DMS79 (cell line): Measurements from ENCODE around the gene RABGAP1L.

Experiments used
- DNase-seq: peaks from one replicate; lab custom pipeline; 2025; lab: John Stamatoyannopoulos, UW

The RABGAP1L gene

DNA sequence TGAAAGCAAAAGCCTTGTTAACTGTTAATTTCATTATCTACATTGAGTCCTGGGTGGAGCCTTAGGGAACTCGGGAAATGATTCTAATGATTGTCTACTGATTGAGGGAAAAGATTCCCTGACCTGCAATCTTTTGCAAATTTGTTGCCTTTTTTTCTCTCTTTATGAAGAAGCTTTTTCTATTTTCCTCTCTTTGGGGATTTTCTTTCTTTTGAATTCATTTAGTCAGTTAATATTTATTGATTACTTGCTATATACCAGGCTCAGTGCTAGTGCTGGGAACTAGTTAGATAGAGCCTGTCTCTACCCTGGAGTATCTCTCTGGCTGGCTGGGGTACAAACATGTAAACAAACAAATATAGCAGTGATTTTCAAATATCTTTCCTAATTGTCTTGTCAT, 769.2 kb downstream of the RABGAP1L start:
- DNase-seq: no peak

DNA sequence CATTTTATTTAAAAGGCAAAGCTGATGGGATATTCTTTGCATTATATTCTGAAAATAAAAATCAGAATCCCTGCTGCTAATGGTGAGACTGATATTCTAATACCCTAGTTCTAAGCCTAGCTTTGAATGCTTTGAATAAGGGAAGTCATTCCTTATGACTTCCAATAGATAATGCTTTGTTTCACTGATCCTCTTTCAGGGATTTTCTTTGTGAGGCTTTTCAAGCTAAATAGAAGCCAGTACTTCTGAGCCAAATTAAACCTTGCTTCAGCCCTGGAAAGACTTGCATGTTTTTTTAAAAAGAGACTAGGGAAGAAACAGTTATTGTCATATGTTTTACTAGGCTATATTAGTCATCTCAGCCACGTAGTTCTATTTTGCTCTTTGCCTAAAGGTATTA, 771.9 kb downstream of the RABGAP1L start:
- no peak for DNase-seq

DNA sequence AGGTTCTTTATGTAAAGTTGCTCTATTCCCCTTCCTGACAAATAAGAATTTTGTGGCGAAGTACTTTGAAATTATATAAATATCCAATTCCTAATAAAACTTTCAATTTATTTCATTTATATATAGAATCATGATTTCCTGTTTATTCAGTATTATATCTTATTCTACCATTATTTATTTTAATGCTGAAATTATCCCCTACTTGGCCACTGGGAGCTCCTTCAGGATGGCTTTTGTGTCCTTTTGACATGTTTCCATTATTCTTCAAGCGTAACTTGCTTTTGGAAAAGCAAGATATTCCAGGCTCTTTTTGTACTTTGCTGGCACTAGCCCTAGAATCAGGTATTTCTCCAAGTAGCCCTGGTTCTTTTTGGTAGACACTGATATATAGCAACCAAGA, 773.3 kb downstream of the RABGAP1L start:
- no peak for DNase-seq

DNA sequence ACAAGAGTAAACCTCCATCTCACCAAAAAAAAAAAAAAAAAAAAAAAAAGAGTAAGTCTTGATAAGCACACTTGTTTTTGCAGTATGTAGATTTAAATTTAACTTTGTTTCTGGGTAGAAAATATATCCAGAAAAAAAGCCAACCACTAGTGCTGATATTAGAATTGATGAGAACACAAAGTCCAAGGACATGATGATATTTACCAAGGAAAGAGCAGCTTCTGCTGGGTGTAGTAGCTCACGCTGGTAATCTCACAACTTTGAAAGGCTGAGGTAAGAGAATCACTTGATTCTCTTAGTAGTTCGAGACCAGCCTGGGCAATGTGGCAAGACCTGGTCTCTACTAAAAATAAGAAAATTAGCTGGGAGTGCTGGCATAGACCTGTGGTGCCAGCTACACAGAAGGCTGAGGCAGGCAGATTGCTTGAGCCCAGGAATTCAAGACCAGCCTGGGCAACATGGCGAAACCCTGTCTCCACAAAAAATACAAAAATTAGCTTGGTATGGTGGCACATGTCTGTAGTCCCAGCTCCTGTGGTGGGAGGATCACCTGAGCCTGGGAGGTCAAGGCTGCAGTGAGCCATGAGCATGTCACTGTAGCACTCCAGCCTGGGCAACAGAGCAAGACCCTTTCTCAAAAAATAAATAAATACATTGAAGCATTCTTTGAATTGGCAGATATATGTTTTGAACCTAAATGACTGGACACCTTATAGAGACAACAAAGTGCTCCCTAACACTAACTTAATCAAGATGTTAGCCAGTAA, 776.8 kb downstream of the RABGAP1L start:
- DNase-seq: no peak

DNA sequence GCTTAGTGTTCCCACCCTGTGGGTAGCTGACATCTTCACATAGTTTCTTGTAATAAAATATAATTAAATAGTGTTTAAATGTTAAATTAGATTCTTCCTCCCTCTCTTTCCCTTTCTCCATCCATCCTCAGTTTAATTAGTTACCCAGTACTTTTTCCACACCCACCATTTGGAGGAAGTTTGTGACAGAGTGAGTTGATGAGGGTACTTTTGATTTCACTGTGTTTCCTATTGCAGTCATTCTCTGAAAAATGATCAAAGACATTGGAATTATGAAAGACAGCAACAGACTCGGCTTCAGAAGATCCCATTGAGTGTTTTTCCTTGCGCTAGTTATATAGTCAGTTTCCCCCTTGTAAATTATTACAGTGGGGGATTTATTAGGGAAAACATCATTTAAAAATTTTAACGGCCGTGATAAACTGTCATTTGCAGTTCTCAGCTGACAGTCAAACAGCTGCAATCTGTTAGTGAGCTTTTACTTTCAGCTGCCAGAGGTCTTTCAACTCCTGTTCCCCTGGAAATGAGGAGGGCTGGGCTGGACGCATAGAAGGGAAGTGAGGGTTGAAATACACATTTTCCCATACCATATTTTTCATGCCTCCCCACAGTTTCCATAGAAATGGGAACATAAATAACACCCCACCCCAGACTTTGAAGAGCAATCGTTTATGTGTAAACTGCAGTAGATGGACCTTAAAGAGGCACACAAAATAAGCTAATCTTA, 779.1 kb downstream of the RABGAP1L start:
- no peak for DNase-seq

DNA sequence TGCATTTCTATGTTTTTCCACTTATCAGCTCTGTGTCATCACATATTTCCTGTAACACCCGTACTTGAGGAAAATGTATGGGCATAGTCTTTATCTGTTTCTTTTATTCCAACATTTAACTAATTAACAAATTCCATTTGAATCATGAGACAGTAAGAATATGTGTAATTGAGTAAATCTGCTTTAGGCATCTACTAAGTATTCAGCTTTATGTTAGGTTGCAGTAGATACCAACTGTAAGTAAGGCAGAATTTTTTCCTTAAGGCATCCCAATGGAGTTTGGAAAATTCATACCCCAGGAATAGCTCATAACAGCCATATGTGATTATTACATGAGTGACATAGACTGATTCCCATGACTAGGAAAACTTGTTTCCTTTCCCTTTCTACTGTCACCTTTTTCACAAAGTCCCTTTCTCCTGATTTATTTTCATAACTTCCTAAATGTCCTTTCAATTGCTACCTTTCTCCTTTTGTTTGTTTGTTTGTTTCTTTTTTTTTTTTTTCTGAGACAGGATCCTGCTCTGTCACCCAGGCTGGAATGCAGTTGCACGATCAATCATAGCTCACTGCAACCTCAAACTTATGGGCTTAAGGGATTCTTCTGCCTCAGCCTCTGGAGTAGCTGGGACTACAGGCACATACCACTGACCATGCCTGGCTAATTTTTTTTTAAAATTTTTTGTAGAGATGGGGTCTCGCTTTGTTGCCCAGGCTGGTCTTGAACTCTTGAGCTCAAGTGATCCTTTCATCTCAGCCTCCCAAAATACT, 780.6 kb downstream of the RABGAP1L start:
- no peak for DNase-seq

DNA sequence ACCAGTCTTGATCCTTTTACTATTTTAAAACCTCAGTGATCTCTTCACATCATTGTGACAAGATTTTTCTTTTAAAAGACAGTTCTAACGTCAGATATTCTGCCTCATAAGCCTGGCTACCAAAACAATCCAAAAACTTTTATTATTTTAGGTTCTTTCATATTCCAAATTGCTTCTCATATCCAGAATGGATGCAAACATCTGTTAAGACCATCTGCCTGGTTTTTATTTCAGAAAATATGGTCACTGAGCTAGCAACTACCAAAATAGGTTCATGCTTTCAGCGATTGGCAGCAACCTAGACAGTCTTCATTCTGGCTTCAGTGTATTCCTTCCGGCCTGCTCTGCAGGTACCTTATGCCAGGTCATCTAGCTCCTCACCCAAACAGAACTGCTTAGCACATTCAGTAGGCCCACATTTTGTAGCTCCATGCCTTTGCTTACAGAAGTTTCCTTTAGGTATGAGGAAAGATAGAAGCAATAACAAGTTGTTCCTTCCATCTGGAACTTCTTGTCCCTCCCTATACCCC, 781.4 kb downstream of the RABGAP1L start:
- DNase-seq: no peak

DNA sequence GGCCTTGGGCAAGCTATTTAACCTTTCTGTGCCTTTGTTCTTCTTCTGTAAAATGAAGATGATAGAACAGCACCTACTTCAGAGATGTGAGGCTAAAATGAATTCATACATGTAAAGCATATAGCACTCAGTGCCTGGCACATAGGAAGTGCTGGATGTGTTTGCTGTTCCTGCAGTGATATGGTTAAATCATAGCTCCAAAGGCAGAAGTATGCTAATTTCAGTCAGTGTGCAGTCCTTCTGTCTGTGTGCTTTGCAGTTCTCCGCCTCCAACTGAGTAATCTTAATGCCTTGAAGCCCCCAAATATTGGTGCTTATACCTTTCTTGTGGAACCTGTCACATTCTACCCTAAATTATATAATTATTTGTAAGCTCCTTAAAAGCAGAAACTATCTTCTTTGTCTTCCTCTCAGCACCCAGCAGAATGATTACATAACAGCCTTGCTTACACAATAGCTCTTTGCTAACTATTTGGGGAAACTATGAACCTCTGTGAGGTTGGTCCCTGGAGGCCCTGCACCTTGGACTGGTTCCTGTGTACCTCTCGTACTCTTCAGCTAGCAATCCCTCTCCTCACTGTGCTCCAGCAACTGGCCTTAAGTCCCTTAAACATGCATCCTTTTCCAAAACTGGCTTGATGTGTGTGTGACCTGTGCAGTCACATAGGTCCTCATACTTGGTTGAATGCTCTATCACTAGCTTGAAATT, 783.4 kb downstream of the RABGAP1L start:
- DNase-seq: no peak

DNA sequence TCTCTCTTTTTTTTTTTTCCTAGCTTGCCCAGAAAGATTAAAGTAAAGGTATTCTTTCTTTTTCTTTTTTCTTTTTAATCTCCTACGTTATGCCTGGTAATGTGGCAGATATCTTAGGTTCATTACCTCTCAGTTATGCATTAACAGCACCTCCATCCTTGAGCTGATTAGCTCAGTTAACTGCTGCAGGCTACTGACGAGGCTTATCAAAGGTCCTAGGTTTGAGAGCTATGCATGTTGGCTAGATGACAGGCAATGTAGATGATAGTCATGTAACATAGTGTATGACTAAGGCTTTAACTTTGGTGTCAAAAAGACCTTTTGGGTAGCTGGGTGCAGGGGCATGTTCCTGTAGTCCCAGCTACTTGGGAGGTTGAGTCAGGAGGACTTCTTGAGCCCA, 786.7 kb downstream of the RABGAP1L start:
- DNase-seq: no peak

DNA sequence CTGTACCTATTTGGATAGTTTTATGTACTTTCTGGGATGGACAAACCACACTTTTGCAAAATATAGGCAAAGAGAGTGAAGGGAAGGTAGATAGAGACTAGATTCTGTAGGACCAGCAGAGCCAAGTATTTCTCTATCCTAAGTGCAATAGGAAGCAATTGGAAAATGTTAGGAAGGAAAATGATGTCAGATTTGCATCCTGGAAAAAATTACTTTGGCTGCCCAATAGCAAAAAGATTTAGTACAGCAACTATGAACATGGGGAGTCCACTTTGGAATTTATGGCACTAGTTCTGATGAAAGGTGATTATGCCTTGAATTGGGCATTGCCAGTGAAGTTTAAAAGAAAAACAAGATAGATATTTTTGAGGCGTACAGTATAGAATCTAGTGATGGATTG, 789.7 kb downstream of the RABGAP1L start:
- DNase-seq: no peak

DNA sequence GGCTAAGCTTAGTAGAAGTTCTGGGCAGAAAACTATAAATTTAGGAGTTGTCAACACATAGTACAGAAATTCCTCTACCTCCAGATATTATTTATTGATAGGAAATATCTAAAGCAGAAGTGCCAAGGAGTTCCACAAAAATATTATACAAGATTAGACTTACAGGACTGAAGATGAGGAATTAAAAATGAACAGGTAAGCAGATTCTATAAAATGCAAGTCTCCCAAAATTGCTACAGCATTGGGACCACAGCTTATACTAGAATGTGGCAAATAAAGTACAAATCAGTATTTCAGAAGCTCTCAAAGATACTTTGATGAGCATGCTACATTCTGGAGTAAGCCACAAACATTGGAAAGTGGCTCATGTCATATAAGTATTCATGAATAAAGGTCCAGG, 790.3 kb downstream of the RABGAP1L start:
- DNase-seq: no peak

DNA sequence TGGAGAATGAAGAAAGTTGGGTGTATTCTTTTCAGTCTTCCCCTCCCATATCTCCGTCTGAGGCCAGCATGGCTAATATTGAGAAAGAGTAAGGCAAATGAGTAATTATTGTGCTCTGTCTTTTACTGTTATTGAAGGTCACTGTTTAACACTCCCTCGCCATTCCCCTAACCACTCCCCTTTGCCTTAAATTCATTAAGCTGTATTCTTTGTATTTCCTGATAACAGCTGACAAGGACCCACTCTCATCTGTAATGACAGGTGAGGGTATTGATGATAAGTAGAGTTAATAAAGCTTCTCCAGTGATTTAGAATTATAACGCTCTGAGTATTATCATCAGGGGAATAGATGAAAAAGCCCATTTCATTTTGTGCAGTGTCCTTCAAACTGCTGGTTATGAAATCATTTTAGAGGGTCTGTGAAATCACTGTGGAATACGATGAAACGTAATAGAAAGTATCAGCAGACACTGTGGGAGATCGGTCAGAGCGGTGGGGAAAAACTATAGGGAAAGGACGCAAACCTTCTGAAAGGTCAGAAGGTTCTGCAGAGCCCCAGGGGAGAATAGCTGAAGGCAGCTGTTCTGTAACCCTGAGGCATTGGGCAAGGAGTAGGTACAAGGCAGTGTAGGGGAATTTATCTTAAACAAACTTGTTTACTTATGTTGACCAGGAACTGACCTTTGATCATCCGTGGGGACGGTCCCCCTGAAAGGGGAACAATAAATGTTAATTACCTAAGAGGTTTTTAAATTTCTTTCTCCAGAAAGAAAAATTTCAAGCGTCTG, 794.2 kb downstream of the RABGAP1L start:
- DNase-seq: no peak

DNA sequence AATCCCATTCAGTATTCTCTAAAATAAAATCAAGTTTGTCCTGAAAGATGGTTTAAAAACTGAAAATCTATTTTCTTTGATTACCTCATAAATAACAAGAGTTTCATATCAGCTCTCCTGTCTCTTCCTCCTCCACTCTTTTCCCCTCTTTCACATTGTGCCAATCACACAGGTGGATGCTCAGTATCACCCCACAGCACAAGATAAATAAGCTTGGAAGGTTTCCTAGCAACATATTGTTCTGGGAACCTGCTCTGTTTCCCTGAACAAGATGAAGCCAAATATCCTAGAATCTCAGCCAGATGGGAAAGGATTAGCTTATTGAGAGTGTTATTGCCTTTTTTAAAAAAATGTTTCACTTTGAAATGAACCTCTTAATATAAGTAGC, 794.7 kb downstream of the RABGAP1L start:
- DNase-seq: peak; percentile 7

DNA sequence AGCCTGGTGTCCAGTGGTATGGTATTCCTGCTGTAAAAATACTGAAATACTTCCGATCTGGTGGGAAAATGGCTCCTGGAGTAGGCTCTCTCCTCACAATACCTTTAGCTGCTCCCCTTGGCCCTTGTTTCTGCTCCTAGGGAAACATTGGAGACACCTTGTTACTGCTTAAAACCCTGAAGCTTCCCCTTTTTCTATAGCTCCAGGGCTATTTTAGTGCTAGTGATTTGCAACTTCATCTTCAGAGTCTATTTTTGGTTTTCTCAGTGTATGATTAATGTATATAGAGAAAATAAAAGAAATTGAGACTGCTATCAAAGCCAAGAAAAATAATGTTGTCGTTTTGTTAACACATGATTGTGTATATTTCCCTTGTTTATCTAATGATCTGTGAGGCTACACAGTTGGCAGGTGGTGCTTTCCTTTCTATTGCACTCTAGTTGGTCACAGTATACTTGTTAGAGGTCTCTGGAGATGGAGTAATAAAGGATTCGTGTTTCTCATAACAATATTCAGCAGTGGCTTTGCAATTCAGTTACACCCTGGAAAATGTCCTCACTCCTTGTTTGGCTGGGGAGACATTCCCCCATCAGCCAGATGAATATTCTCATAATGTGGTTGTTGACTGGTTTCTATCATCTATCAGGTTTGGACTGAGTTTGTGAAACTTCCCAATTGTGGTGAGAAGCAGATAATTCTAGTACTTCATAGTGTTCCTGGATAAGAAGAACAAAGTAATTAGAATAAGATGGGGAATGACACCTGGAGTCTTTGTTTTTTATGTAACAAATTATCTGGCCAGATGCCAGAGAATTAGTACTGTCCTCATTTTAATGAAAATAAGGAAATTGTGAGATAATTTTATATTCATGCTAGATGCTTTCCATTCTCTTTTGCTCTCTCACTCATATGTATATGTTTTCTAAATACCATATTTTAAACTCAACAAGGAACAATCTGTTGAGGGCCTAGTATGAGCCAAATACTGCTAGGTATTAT, 795.6 kb downstream of the RABGAP1L start:
- peak; percentile 80 for DNase-seq

DNA sequence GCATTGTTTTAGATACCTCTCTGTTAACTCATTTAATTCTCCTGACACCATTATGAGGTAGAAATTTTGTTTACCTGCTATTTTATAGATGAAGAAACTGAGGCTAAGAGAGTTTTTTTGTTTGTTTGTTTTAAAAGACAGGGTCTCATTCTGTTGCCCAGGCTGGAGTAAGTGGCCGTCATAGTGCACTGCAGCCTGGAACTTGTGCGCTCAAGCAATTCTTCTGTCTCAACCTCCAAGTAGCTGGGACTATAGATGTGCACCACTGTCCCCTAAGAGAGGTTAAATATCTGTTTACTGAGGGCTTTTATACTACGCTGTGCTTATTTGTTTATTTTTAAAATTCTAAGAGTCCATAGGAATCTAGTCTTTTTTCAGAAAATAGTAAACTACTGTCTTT, 796.8 kb downstream of the RABGAP1L start:
- no peak for DNase-seq

DNA sequence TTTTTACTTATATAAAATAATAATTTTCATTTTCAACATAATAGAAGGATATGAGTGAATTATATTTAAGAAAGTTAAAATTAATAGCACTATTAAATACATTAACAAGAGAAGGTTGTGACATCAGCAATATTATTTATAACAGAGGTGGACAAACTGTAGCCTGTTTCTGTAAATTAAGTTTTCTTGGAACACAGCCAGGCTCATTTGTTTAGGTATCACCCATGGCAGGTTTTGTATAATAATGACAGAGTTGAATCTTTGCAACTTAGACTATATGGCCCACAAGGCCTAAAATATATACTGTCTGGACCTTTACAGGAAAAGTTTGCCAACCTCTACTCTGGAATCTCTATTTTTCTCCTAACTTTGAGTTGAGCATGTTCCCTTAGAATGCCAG, 797.7 kb downstream of the RABGAP1L start:
- DNase-seq: no peak

DNA sequence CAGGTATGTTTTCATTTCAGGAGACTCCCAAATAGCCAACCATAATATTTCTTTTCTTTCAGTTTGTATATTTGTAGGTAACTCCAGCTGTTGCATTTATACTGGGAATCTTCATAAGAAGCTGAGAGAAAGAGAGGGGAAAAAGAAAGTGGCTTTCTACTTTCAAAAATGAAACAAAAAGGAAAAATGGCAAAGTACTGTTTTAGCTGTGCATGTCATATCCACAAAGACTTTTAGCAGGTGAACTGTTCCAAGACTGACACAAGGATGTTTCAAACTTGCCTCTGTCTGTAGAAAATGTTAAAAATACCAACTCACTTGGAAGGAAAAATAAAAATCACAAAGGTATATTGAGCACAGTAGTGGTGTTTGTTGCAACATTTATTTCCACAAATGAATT, 798.5 kb downstream of the RABGAP1L start:
- DNase-seq: no peak

DNA sequence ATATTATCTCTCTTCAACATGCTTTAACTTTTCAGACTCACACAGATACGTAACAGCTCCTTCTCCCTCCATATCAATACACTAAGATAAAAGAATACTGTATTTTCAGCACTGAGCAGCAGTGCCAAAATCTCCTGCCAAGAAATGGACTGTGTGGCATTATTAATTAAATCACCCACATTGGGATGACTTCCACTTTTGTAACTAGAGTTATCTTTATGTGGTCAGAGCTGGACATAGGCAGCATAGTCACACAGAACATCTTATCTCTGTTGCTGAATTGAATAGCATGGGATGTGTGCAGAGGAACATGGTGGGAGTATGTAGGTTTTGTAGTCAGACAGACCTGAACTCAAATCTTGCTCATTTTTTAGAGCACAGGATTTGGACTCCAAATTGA, 799.1 kb downstream of the RABGAP1L start:
- DNase-seq: no peak

DNA sequence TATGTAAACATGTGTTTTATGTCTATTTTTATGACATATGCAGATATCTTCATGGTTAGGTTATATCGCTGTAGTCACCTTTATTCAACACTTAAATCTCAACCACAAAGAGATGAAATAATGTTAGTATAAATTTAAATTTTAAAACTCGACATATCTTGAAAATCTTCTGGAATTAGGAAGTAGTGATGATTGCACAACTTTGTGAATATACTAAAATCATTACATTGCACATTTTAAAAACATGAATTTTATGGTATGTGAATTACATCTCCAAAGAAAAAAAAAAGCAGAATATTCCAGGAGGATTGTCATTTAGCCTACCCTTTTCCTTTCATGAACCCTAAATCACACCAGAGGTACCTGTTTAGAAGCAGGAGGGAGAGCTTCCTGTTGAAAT, 801.0 kb downstream of the RABGAP1L start:
- DNase-seq: no peak

DNA sequence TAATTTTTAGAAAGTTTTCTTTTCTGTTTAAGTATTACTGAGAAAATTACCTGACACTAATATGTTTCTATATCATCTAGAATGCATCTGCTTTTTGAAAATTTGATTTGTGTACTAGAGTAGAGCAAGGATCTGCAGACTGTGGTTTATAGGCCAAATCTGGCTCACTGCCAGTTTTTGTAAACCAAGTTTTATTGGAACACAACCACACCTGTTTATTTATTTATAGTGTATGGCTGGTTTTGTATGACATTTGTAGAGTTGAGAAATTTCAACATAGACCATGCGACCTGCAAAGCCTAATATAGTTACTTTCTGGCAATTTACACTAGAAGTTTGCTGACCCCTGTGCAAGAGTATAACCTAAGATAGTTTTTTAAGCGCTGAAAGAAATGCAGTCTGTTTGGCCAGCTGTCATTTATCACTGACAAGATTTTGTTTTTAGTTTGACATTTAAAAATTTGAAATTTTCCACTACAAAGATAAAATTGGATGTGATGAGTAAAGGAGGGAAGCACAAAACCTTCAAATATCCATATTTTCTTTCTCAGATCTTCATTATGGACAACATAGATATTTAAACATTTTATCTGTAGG, 804.3 kb downstream of the RABGAP1L start:
- peak; percentile 12 for DNase-seq
